ENCODE measurements around the gene HBD.

- no peak for TF ChIP-seq CTCF (conservative IDR thresholded peaks at IDR 0.05)
- TF ChIP-seq EZH2 (IDR thresholded peaks at IDR 0.05; ENCODE audit: low read depth) = no peak
These were observed 5.8 kb upstream of the HBD start for GRCh38 chr11:5240056-5240455.

All from PC-9 (cell line).